Gastrocnemius medialis (tissue), 4 donors: ENCODE results near the gene UBR4. TPM values are rescaled to one million over a fixed set of nuclear protein-coding genes. Genes with fewer than 3 reads are reported as not detected.

Experiments used
- ATAC-seq, 2 donors: fragments of 150-250 bp; one replicate each; pipeline ENCODE4 v1.9.1; 2016
- DNase-seq, 2 donors: peaks; one replicate each; pipeline ENCODE4 v3.0.0-alpha.2; 2019
- H3K27ac ChIP-seq, 4 donors: fragments of 200-600 bp; sonication (generic); 1 replicate in 1 of 4; 2 replicates in 3 of 4; pipeline ENCODE4 v1.5.1; 2016 to 2018; ENCODE audit warnings: mild to moderate bottlenecking in 2 of 4, moderate library complexity in 1 of 4
- H3K27me3 ChIP-seq, 3 donors: fragments of 200-600 bp; sonication (generic) in 2 of 3; 1 replicate in 1 of 3; 2 replicates in 2 of 3; pipeline versions ENCODE4 v1.5.1 to v1.6.0; 2016 to 2019; ENCODE audit warnings: mild to moderate bottlenecking in 1 of 3, moderate library complexity in 1 of 3
- H3K36me3 ChIP-seq, 2 donors: fragments of 200-600 bp; sonication (generic) in 1 of 2; one replicate each; pipeline ENCODE4 v1.5.1; 2017 to 2018
- H3K4me1 ChIP-seq, 2 donors: fragments of 200-600 bp; sonication (generic) in 1 of 2; one replicate each; pipeline ENCODE4 v1.5.1; 2016 to 2017; ENCODE audit warnings: mild to moderate bottlenecking in 2 of 2
- H3K4me3 ChIP-seq, 4 donors: fragments of 200-600 bp; sonication (generic) in 3 of 4; 1 replicate in 1 of 4; 2 replicates in 3 of 4; pipeline ENCODE4 v1.5.1; 2016 to 2019; ENCODE audit warnings: mild to moderate bottlenecking in 2 of 4
- H3K9me3 ChIP-seq, 3 donors: fragments of 200-600 bp; sonication (generic) in 2 of 3; 1 replicate in 1 of 3; 2 replicates in 2 of 3; pipeline ENCODE4 v1.5.1; 2016 to 2019
- CTCF ChIP-seq, 5 experiments: fragments of 450-650 bp in 3 of 5; fragments of 200-600 bp in 2 of 5; sonication (generic) in 2 of 5; IDR thresholded peaks in 4 of 5; conservative IDR thresholded peaks in 1 of 5; 1 replicate in 4 of 5; 2 replicates in 1 of 5; pipeline ENCODE4 v1.5.1; 2016 to 2019; ENCODE audit warnings: antibody characterized with exemption in 5 of 5, mild to moderate bottlenecking in 3 of 5, moderate library complexity in 3 of 5
- POLR2A ChIP-seq, 2 donors: fragments of 450-650 bp; IDR thresholded peaks; one replicate each; pipeline ENCODE4 v1.6.1; 2017; ENCODE audit warnings: antibody characterized with exemption in 2 of 2, mild to moderate bottlenecking in 2 of 2, moderate library complexity in 2 of 2
- in situ Hi-C, 4 donors: fragments of 200-750 bp; cut with MboI; loops; one replicate each; pipeline versions ENCODE4 v1.15.0 to v1.8.0; 2017; ENCODE audit warnings: low sequenced_read_pairs in 4 of 4
- intact Hi-C: fragments of 100-400 bp; cut with DNase I; formaldehyde crosslinking; loops from one replicate; pipeline ENCODE4 v1.15.1; 2023; ENCODE audit warnings: low total_unique reads
- total RNA-seq, 4 donors: library from RNA; depleted of rRNA; stranded (reverse); fragments of >200 nt; gene quantifications; one replicate each; pipeline versions ENCODE4 v1.1.0 to v1.2.3, GENCODE V29; 2016

UBR4 gene
- total RNA-seq, 4 donors from 2014 or later = 156 to 293 (median 197) TPM

- Histone ChIP-seq H3K9me3 (no peaks in the 10 kb centered on the region), H3K27me3 (no peaks in the 10 kb centered on the region), H3K27ac (no peak overlapping the region), H3K4me3 (no peak overlapping the region), H3K4me1 (no peaks in the 10 kb centered on the region), H3K36me3 (no peaks in the 10 kb centered on the region)
- DNase-seq (no peak), ATAC-seq (no peak)
- intact Hi-C loops (no loop called here), in situ Hi-C loops (no loop called here)
- TF ChIP-seq CTCF (IDR thresholded peaks at IDR 0.05 in 4 of 5, conservative IDR thresholded peaks at IDR 0.05 in 1 of 5) = no peak
- TF ChIP-seq POLR2A (IDR thresholded peaks at IDR 0.05) = no peak
Observed at GRCh38 chr1:19065526-19066247, 144.4 kb downstream of the UBR4 start.

- Histone ChIP-seq H3K9me3 (no peaks in the 10 kb centered on the region), H3K27me3 (no peaks in the 10 kb centered on the region), H3K4me1 (no peaks in the 10 kb centered on the region), H3K36me3 (no peaks in the 10 kb centered on the region), H3K27ac (no peak overlapping the region), H3K4me3 (no peak overlapping the region)
- intact Hi-C loops = no loop called here
- no peak for ATAC-seq
- TF ChIP-seq POLR2A (IDR thresholded peaks at IDR 0.05) (no peak), CTCF (IDR thresholded peaks at IDR 0.05 in 4 of 5, conservative IDR thresholded peaks at IDR 0.05 in 1 of 5) (no peak)
- in situ Hi-C loops = no loop called here
- no peak for DNase-seq
Observed at GRCh38 chr1:19064906-19065450, 145.1 kb downstream of the UBR4 start.

- no peak for DNase-seq
- peaks cover 0 to 7% (median 0%) of the 10 kb centered on the region in 3 donors for H3K27me3 ChIP-seq
- intact Hi-C loops = no loop called here
- H3K27ac ChIP-seq = no peak overlapping the region
- in situ Hi-C loops = no loop called here
- no peaks in the 10 kb centered on the region for H3K9me3 ChIP-seq
- no peaks in the 10 kb centered on the region for H3K4me1 ChIP-seq
- no peak for ATAC-seq
- H3K4me3 ChIP-seq = no peak overlapping the region
- no peak for TF ChIP-seq CTCF (IDR thresholded peaks at IDR 0.05 in 4 of 5, conservative IDR thresholded peaks at IDR 0.05 in 1 of 5)
- H3K36me3 ChIP-seq = no peaks in the 10 kb centered on the region
Observed at GRCh38 chr1:19063122-19063521, 146.9 kb downstream of the UBR4 start.

GRCh38 chr1:19062258-19063029, 147.6 kb downstream of the UBR4 start:
- H3K4me1 ChIP-seq = no peaks in the 10 kb centered on the region
- intact Hi-C loops (no loop called here), in situ Hi-C loops (no loop called here)
- ATAC-seq (no peak), DNase-seq (no peak)
- TF ChIP-seq POLR2A (IDR thresholded peaks at IDR 0.05) = no peak
- no peak for TF ChIP-seq CTCF (IDR thresholded peaks at IDR 0.05 in 4 of 5, conservative IDR thresholded peaks at IDR 0.05 in 1 of 5)
- no peak overlapping the region for H3K27ac ChIP-seq
- H3K36me3 ChIP-seq = no peaks in the 10 kb centered on the region
- no peak overlapping the region for H3K4me3 ChIP-seq
- H3K27me3 ChIP-seq = peaks cover 5 to 11% (median 5%) of the 10 kb centered on the region in 3 donors
- H3K9me3 ChIP-seq = no peaks in the 10 kb centered on the region
